ENCODE results near the gene GRWD1.

Gene GRWD1

DNA sequence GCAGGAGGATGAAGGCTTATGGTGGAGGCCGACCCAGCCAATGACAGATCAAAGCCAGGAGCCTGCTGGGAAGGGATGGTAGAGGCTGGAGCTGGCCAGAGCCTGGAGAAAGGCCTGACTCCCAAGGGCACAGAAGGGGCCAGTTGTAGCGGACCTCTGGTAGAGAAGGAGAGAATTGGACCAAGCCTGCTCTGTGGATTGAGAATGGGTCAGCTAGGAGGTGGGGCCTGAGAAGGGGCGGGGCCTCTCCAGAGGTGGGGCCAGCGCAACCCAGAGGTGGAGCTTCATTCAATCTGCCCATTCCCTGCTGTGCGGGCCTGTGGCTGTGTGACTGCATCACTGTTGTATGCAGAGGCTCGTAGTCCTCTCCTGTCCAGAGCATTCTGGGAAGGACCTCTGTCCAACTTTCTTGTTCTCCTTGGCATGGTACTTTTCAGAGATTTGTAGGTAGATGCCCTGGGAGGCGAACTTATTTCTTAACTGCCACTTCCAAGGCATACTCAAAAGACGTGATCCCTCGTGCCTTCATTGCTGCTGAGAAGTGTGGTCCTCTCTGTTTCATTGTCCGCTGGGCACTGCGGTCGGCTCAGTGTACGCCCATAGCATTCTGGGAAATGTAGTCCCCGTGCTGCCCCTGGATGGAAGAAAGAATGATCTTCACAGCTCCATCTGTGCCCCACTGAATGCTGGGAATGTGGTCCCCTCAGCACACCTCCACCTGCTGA, 45.6 kb upstream of the GRWD1 start:
- no peaks in the 10 kb centered on the region for H3K9me2 ChIP-seq (replicated peaks; ENCODE audit: insufficient read depth, low read length)
- peak overlapping the region; percentile 14 for H3K4me2 ChIP-seq (ENCODE audit: low read depth, low read length, poor library complexity, severe bottlenecking)
- H3K79me2 ChIP-seq (ENCODE audit: insufficient read depth, low read length), result no peaks in the 10 kb centered on the region
- H3K4me3 ChIP-seq (ENCODE audit: insufficient read depth, low read length, poor library complexity, severe bottlenecking), result no peak overlapping the region
- H2AFZ ChIP-seq (ENCODE audit: low read depth, low read length, severe bottlenecking), result no peak overlapping the region
- H3K9me3 ChIP-seq (ENCODE audit: insufficient read depth, low read length), result no peaks in the 10 kb centered on the region
- no peaks in the 10 kb centered on the region for H3K27me3 ChIP-seq (ENCODE audit: low read length)
- H3K9ac ChIP-seq (ENCODE audit: low read length), result no peak overlapping the region
- TF ChIP-seq, protein P1, sequence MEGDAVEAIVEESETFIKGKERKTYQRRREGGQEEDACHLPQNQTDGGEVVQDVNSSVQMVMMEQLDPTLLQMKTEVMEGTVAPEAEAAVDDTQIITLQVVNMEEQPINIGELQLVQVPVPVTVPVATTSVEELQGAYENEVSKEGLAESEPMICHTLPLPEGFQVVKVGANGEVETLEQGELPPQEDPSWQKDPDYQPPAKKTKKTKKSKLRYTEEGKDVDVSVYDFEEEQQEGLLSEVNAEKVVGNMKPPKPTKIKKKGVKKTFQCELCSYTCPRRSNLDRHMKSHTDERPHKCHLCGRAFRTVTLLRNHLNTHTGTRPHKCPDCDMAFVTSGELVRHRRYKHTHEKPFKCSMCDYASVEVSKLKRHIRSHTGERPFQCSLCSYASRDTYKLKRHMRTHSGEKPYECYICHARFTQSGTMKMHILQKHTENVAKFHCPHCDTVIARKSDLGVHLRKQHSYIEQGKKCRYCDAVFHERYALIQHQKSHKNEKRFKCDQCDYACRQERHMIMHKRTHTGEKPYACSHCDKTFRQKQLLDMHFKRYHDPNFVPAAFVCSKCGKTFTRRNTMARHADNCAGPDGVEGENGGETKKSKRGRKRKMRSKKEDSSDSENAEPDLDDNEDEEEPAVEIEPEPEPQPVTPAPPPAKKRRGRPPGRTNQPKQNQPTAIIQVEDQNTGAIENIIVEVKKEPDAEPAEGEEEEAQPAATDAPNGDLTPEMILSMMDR (IDR thresholded peaks at IDR 0.05; ENCODE audit: insufficient read depth, low read length, poor library complexity, severe bottlenecking), result no peak
- TF ChIP-seq EZH2phosphoT487 (conservative IDR thresholded peaks at IDR 0.05; ENCODE audit: low read length), result no peak
- no peaks in the 10 kb centered on the region; the same call in 1 of the 2 replicates for H3F3A ChIP-seq (ENCODE audit: insufficient read depth)
- no peaks in the 10 kb centered on the region for H4K20me1 ChIP-seq (ENCODE audit: low read depth, low read length)
- H3K27ac ChIP-seq (ENCODE audit: low read depth, low read length), result no peak overlapping the region
- H3K36me3 ChIP-seq (ENCODE audit: low read length), result no peaks in the 10 kb centered on the region

DNA sequence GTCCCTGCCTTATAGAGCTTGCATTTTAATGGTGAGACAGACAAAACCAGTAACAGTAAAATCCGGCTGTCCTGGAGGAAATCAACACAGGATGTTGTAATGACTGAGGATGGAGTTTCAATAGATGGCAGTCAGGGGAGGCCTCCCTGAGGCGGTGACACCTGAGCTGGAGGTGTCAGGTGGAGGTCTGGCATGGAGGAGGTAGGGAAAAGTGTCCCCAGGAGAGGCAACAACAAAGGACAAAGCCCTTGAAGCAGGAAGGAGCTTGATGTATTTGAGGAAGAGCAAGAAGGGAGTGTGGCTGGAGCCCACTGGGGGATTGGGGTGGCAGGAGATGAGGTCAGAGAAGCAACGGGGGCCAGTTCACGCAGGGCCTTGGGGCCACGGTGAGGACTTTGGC, 44.5 kb upstream of the GRWD1 start:
- H3F3A ChIP-seq (ENCODE audit: insufficient read depth), result no peaks in the 10 kb centered on the region; the same call in 1 of the 2 replicates
- H3K9me3 ChIP-seq (ENCODE audit: insufficient read depth, low read length), result no peaks in the 10 kb centered on the region
- no peak for TF ChIP-seq EZH2phosphoT487 (conservative IDR thresholded peaks at IDR 0.05; ENCODE audit: low read length)
- TF ChIP-seq, protein P1 (IDR thresholded peaks at IDR 0.05; ENCODE audit: insufficient read depth, low read length, poor library complexity, severe bottlenecking), result no peak
- H3K4me2 ChIP-seq (ENCODE audit: low read depth, low read length, poor library complexity, severe bottlenecking), result no peak overlapping the region
- no peaks in the 10 kb centered on the region for H3K79me2 ChIP-seq (ENCODE audit: insufficient read depth, low read length)
- H3K9ac ChIP-seq (ENCODE audit: low read length), result no peak overlapping the region
- H3K9me2 ChIP-seq (replicated peaks; ENCODE audit: insufficient read depth, low read length), result no peaks in the 10 kb centered on the region
- no peak overlapping the region for H3K27ac ChIP-seq (ENCODE audit: low read depth, low read length)
- H3K36me3 ChIP-seq (ENCODE audit: low read length), result no peaks in the 10 kb centered on the region
- no peak overlapping the region for H2AFZ ChIP-seq (ENCODE audit: low read depth, low read length, severe bottlenecking)
- no peaks in the 10 kb centered on the region for H4K20me1 ChIP-seq (ENCODE audit: low read depth, low read length)
- no peaks in the 10 kb centered on the region for H3K27me3 ChIP-seq (ENCODE audit: low read length)
- H3K4me3 ChIP-seq (ENCODE audit: insufficient read depth, low read length, poor library complexity, severe bottlenecking), result no peak overlapping the region

DNA sequence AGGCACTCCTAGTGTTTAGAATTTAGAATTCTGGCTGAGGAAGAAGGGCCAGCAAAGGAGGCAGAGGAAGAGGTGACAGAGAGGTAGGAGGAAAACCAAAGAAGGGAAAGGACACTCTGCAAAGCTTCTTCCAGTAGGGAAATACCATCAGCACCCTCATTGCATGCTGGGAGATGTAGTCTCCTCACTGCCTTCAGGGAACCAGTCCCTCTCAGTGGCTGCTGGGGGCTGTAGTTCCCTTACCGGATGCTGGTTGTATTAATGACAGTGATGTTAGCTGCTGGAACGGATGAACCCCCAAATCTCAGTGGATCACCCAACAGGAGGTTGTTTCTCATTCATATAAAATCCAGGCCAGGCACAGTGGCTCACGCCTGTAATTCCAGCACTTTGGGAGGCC, 42.2 kb upstream of the GRWD1 start:
- Histone ChIP-seq H3K4me2 (ENCODE audit: low read depth, low read length, poor library complexity, severe bottlenecking) (no peak overlapping the region), H3K36me3 (ENCODE audit: low read length) (no peaks in the 10 kb centered on the region), H3K4me3 (ENCODE audit: insufficient read depth, low read length, poor library complexity, severe bottlenecking) (no peak overlapping the region), H3F3A (ENCODE audit: insufficient read depth) (no peaks in the 10 kb centered on the region; the same call in 1 of the 2 replicates), H4K20me1 (ENCODE audit: low read depth, low read length) (no peaks in the 10 kb centered on the region), H2AFZ (ENCODE audit: low read depth, low read length, severe bottlenecking) (no peak overlapping the region), H3K27me3 (ENCODE audit: low read length) (no peaks in the 10 kb centered on the region), H3K9me2 (replicated peaks; ENCODE audit: insufficient read depth, low read length) (no peaks in the 10 kb centered on the region), H3K79me2 (ENCODE audit: insufficient read depth, low read length) (no peaks in the 10 kb centered on the region), H3K27ac (ENCODE audit: low read depth, low read length) (no peak overlapping the region), H3K9ac (ENCODE audit: low read length) (no peak overlapping the region), H3K9me3 (ENCODE audit: insufficient read depth, low read length) (no peaks in the 10 kb centered on the region)
- TF ChIP-seq EZH2phosphoT487 (conservative IDR thresholded peaks at IDR 0.05; ENCODE audit: low read length), result no peak
- TF ChIP-seq, protein P1 (IDR thresholded peaks at IDR 0.05; ENCODE audit: insufficient read depth, low read length, poor library complexity, severe bottlenecking), result no peak

Data from SU-DHL-6 (cell line).